AG09319 (cell line): ENCODE data around the gene SEPTIN1.
"Not testable (repeated sequence)": the region's sequence is repeated elsewhere in the genome, so short reads cannot be mapped to it uniquely, and the experiment has no call there.

Source experiments
- DNase-seq: peaks from one replicate; pipeline ENCODE4 v3.0.0-alpha.2; 2010; ENCODE audit warnings: low read depth; ENCODE audit errors: extremely low read depth
- TF ChIP-seq, protein P1 (sequence below): IDR thresholded peaks from 2 replicates; pipeline ENCODE4 v1.5.1; 2011; ENCODE audit warnings: low read depth, mild to moderate bottlenecking, inconsistent platforms, low read length, moderate library complexity

Gene SEPTIN1

DNA sequence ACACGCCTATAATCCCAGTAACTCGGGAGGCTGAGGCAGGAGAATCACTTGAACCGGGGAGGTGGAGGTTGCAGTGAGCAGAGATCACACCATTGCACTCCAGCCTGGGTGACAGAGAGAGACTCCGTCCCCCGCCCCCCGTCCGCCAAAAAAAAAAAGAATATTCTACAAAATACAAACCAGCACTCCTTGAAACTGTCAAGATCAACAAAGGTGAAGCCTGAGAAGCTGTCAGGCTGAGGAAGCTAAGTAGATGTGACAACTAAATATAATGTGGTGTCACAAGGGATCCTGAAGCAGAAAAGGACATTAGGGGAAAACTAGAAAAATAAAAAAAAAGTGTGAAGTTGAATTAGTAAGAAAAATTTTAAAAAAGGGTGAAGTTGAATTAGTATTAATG is 33.4 kb downstream of the SEPTIN1 start:
- TF ChIP-seq, protein P1, sequence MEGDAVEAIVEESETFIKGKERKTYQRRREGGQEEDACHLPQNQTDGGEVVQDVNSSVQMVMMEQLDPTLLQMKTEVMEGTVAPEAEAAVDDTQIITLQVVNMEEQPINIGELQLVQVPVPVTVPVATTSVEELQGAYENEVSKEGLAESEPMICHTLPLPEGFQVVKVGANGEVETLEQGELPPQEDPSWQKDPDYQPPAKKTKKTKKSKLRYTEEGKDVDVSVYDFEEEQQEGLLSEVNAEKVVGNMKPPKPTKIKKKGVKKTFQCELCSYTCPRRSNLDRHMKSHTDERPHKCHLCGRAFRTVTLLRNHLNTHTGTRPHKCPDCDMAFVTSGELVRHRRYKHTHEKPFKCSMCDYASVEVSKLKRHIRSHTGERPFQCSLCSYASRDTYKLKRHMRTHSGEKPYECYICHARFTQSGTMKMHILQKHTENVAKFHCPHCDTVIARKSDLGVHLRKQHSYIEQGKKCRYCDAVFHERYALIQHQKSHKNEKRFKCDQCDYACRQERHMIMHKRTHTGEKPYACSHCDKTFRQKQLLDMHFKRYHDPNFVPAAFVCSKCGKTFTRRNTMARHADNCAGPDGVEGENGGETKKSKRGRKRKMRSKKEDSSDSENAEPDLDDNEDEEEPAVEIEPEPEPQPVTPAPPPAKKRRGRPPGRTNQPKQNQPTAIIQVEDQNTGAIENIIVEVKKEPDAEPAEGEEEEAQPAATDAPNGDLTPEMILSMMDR: no peak
- no peak for DNase-seq

DNA sequence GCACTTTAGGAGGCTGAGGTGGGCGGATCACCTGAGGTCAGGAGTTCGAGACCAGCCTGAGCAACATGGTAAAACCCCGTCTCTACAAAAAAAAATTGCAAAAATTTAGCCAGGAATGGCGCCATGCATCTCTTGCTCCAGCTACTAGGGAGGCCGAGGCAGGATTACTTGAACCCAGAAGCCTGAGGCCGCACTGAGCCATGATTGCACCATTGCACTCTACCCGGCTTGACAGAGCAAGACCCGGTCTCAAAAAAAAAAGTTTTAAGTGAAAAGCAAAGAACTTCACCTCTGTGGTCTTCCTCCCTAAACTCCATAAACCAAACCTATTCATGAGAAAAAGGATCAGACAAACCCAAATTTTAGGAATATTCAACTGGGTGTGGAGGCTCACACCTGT is 34.2 kb downstream of the SEPTIN1 start:
- TF ChIP-seq, protein P1: no peak

DNA sequence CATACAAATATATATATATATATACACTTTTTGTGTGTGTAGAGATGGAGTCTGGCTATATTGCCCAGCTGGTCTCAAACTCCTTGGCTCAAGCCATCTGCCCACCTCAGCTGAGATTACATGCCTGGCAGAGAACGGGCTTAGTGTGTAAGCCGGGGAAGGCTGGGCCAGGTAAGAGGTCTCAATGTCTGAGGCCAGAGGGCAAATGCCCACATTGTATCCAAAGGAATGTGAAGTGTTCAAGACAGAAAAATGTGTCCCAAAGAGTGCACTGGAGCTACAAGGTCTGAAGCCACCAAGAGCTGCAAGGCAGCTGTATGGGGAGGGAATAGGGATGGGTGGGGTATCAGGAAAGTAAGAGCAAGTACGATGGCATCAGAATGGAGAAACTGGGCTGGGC is 36.1 kb downstream of the SEPTIN1 start:
- DNase-seq: no peak
- TF ChIP-seq, protein P1: no peak

More for the DNA sequence above, 34.2 kb downstream of the SEPTIN1 start:
- DNase-seq: no peak

DNA sequence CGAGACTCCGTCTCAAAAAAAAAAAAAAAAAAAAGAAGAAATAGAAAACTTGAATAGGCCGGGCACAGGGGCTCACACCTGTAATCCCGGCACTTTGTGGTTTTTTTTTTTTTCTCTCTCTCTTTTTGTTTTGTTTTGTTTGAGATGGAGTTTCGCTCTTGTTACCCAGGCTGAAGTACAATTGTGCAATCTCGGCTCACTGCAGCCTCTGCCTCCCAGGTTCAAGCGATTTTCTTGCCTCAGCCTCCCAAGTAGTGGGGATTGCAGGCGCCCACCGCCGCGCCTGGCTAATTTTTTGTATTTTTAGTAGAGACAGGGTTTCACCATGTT is 38.9 kb downstream of the SEPTIN1 start:
- not testable (repeated sequence) for DNase-seq

DNA sequence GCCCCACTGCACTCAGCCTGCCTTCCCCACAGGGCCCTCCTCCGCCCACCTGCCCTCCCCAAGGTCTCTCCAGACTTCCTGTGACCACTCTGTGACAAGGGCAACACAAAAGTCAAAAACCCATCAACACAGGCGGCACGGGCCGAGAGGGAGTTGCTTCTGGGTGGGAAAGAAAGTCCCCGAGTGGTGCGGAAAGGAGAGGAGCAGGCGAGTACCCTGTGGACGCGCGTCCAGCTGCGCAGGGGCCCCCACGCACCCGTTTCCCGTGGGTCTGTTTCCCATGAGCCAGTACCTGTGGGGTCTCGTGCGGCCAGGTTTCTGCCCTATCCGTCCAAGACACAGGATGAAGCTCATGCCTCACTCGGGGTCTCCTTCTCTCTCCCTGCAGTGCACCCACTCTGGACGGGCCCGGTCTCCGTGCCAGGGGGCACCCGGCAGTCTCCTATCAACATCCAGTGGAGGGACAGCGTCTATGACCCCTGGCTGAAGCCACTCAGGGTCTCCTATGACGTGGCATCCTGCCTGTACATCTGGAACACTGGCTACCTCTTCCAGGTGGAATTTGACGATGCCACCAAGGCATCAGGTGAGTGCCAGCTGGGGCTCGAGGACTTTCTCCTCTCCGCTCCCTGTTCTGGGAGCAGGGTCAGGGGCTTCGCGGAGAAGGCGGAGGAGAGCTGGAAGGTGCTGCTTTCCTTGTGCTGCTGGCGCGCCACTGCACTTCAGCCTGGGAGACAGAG is 39.4 kb downstream of the SEPTIN1 start:
- TF ChIP-seq, protein P1: no peak
- DNase-seq: no peak

DNA sequence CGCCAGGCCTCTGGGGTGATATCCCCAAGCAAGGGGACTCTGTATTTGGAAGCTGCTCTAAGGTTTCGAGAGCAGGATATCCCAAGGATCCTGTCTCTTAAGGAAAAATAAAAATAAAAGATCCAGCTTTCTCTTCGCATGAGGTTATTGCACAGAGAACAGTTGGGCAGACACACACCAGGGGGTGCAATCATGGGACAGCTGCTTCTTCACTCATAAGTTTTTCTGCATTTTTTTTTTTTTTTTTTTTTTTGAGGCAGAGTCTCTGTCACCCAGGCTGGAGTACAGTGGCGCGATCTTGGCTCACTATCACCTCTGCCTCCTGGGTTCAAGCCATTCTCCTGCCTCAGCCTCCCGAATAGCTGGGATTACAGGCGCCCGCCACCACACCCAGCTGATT is 40.4 kb downstream of the SEPTIN1 start:
- DNase-seq: not testable (repeated sequence)

DNA sequence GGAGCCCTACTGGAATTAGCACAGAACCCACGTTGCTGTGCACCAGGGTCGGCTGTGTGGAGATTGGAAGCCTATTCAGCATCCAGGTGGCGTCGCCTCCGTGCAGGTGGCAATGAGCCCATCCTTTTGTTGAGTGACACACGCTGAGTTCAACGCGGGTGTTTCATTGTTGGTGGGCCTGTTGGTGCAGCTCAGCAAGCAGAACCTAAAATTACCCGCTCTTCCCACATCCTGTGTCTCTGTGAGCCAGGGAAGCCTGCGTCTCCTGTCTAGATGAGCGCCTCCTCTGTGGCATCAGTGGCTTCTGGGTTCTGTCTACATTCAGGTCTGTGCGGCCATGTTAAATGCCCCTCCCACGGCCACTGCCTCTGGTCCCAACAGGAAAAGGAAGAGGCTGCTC is 41.7 kb downstream of the SEPTIN1 start:
- DNase-seq: no peak
- TF ChIP-seq, protein P1: no peak

DNA sequence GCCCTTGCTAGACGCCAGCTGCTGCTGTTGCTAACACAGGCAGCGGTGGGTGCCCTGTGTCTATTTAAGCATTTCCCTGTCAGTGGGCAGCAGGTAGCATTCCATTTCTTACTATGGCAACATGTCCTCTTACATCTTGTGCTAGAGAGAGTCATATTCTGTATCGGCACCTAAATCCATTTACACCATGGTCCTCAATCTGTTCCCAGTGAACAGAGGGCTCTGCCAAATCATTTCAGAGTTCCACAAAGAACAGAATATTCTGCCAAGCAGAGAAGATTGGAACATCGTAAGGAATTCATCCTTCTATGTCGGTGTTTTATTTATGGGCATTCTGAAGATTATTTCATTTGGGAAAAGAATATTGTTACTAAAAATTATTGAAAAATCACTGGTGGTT is 43.6 kb downstream of the SEPTIN1 start:
- not testable (repeated sequence) for DNase-seq

DNA sequence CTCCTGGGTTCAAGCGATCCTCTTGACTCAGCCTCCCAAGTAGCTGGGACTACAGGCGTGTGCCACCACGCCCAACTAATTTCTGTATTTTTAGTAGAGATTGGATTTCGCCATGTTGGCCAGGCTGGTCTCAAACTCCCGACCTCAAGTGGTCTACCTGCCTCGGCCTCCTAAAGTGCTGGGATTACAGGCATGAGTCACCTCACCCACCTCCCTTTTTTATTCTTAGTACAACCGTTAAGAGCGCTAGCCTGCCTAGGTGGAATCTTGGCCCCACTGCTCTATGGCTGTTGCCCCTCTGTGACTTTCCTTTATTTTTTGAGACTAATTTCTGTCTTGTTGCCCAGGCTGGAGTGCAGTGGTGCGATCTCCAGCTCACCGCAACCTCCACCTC is 44.4 kb downstream of the SEPTIN1 start:
- DNase-seq: not testable (repeated sequence)
